K562 (cell line): ENCODE data around the gene E2F2. TPM values are rescaled to one million over a fixed set of nuclear protein-coding genes. Genes with fewer than 3 reads are reported as not detected.
A peak's percentile ranks its signal among the peaks of the same experiment; 100 is the strongest.

Experiments used
- CREM ChIP-seq: IDR thresholded peaks from 2 replicates; pipeline ENCODE4 v1.6.1; 2014; ENCODE audit warnings: antibody characterized with exemption, low read depth
- DMBX1 ChIP-seq: fragments of 250-450 bp; sonication (Bioruptor Pico); IDR thresholded peaks from 2 replicates; pipeline ENCODE4 v1.8.0; 2022; ENCODE audit warnings: inconsistent platforms, mild to moderate bottlenecking, moderate library complexity, borderline replicate concordance
- GTF3C2 ChIP-seq: IDR thresholded peaks from 3 replicates; pipeline ENCODE4 v1.6.1; 2011; ENCODE audit warnings: borderline replicate concordance, mild to moderate bottlenecking, moderate library complexity; ENCODE audit not compliant: insufficient read length; ENCODE audit errors: extremely low read depth
- HCFC1 ChIP-seq: IDR thresholded peaks from 2 replicates; pipeline ENCODE4 v1.6.1; 2012; ENCODE audit warnings: low read depth, low read length, improper control_type of control experiment
- HNRNPUL1 ChIP-seq: fragments of 200-400 bp; formaldehyde crosslinking; IDR thresholded peaks from 2 replicates; pipeline ENCODE4 v1.6.1; 2017; ENCODE audit warnings: low read length
- NFRKB ChIP-seq: fragments of 450-650 bp; IDR thresholded peaks from 2 replicates; pipeline ENCODE4 v1.6.1; 2016; ENCODE audit warnings: low read depth
- SIN3A ChIP-seq, 2 experiments: fragments of 150-350 bp in 1 of 2; IDR thresholded peaks; 2 replicates each; pipeline ENCODE4 v1.6.1; 2011 to 2016; ENCODE audit warnings: borderline replicate concordance in 2 of 2, low read depth in 2 of 2, low read length in 2 of 2, mild to moderate bottlenecking in 2 of 2, moderate library complexity in 2 of 2; ENCODE audit not compliant: control insufficient read depth in 1 of 2
- SRSF1 ChIP-seq: fragments of 200-400 bp; formaldehyde crosslinking; IDR thresholded peaks from 2 replicates; pipeline ENCODE4 v1.6.1; 2017; ENCODE audit warnings: mild to moderate bottlenecking, low read depth, low read length, moderate library complexity
- ZNF318 ChIP-seq, 2 experiments: fragments of 450-650 bp; IDR thresholded peaks; 2 replicates each; pipeline ENCODE4 v1.6.1; 2016; ENCODE audit warnings: mild to moderate bottlenecking in 2 of 2, borderline replicate concordance in 1 of 2, low read depth in 1 of 2, moderate library complexity in 1 of 2
- ZNF586 ChIP-seq: fragments of 450-650 bp; formaldehyde crosslinking; conservative IDR thresholded peaks from 2 replicates; pipeline ENCODE4 v1.4.0; 2020; ENCODE audit warnings: mild to moderate bottlenecking, moderate library complexity
- polyA plus RNA-seq, 8 experiments: library from polyadenylated mRNA; depleted of rRNA in 4 of 8; stranded (reverse) in 5 of 8; unstranded in 3 of 8; fragments of >200 nt; fragmentation: Nextera tagmentation in 2 of 8; fragmentation: Illumina TruSeq in 1 of 8; extraction: Ambion mirVana in 2 of 8; extraction: Trizol in 1 of 8; gene quantifications; 2 replicates each; pipeline versions ENCODE4 v1.2.1 to v1.2.3, GENCODE V29; 2011 to 2014; ENCODE audit warnings: inconsistent platforms in 1 of 8, missing spikeins in 1 of 8
- total RNA-seq, 7 experiments: library from RNA; depleted of rRNA in 6 of 7; stranded (reverse); fragments of >200 nt in 6 of 7; fragmentation: Illumina TruSeq in 2 of 7; extraction: Trizol in 2 of 7; gene quantifications; 2 replicates each; pipeline versions ENCODE4 v1.2.1 to v1.2.3, GENCODE V29; 2011 to 2021; ENCODE audit warnings: low replicate concordance in 1 of 7
- TF ChIP-seq, protein P1 (sequence below): fragments of 250-450 bp; sonication (Bioruptor Pico); IDR thresholded peaks from 2 replicates; pipeline ENCODE4 v1.5.0; 2020; ENCODE audit warnings: mild to moderate bottlenecking, borderline replicate concordance
- TF ChIP-seq, protein P2 (sequence below): sonication (generic); formaldehyde crosslinking; IDR thresholded peaks from 2 replicates; pipeline ENCODE4 v1.8.0; 2022; ENCODE audit warnings: mild to moderate bottlenecking, missing genetic modification reagents

Gene E2F2
- total and polyA plus RNA-seq, 9 of the 15 experiments (the other 6 are each of a cell fraction or from before 2014, with no cell fraction given), result 3.1 to 25.3 (median 11.4) TPM

GRCh38 chr1:23478896-23479665 lies 52.0 kb downstream of the E2F2 start (continued):
- peak in 1 of 2 experiments; percentile 83; a peak in 2 of 4 replicates for TF ChIP-seq ZNF318 (IDR thresholded peaks at IDR 0.05; ENCODE audit: borderline replicate concordance in 1 of 2, low read depth in 1 of 2)
- peak; percentile 12 for TF ChIP-seq DMBX1 (CRISPR knock-in tag)
- no peak for TF ChIP-seq SRSF1
- TF ChIP-seq ZNF586 (CRISPR knock-in tag), result no peak
- TF ChIP-seq, protein P1, sequence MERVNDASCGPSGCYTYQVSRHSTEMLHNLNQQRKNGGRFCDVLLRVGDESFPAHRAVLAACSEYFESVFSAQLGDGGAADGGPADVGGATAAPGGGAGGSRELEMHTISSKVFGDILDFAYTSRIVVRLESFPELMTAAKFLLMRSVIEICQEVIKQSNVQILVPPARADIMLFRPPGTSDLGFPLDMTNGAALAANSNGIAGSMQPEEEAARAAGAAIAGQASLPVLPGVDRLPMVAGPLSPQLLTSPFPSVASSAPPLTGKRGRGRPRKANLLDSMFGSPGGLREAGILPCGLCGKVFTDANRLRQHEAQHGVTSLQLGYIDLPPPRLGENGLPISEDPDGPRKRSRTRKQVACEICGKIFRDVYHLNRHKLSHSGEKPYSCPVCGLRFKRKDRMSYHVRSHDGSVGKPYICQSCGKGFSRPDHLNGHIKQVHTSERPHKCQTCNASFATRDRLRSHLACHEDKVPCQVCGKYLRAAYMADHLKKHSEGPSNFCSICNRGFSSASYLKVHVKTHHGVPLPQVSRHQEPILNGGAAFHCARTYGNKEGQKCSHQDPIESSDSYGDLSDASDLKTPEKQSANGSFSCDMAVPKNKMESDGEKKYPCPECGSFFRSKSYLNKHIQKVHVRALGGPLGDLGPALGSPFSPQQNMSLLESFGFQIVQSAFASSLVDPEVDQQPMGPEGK, result no peak
- no peak for TF ChIP-seq GTF3C2
- TF ChIP-seq SIN3A (IDR thresholded peaks at IDR 0.05; ENCODE audit: borderline replicate concordance in 2 of 2, control insufficient read depth in 1 of 2, low read depth in 2 of 2, low read length in 2 of 2), result peak in 1 of 2 experiments; percentile 49; a peak in 1 of 4 replicates
- TF ChIP-seq, protein P2, sequence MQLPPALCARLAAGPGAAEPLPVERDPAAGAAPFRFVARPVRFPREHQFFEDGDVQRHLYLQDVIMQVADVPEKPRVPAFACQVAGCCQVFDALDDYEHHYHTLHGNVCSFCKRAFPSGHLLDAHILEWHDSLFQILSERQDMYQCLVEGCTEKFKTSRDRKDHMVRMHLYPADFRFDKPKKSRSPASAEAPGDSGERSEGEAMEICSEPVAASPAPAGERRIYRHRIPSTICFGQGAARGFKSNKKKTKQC, result no peak
- TF ChIP-seq NFRKB, result no peak
- peak; percentile 81 for TF ChIP-seq CREM
- no peak for TF ChIP-seq HNRNPUL1
- no peak for TF ChIP-seq HCFC1
